ENCODE data around the gene APBB1IP.
A peak's percentile ranks its signal among the peaks of the same experiment; 100 is the strongest.
"Not testable (repeated sequence)": the region's sequence is repeated elsewhere in the genome, so short reads cannot be mapped to it uniquely, and the experiment has no call there.

The APBB1IP gene

GRCh38 chr10:26437637-26438461 lies at the start of gene APBB1IP:
TSS of gene APBB1IP (plus strand) at chr10:26438341. CDS start at chr10:26492327, 53,986 bp downstream.
- peak; percentile 49 for DNase-seq

- DNase-seq = no peak
Measured at GRCh38 chr10:26389533-26389932, 48.6 kb upstream of the APBB1IP start.

- DNase-seq = no peak
Measured at GRCh38 chr10:26391701-26392695, 46.1 kb upstream of the APBB1IP start.

- DNase-seq = not testable (repeated sequence)
Measured at GRCh38 chr10:26398353-26398752, 39.8 kb upstream of the APBB1IP start.

- DNase-seq = no peak
Measured at GRCh38 chr10:26407406-26407969, 30.7 kb upstream of the APBB1IP start.

- no peak for DNase-seq
Measured at GRCh38 chr10:26408858-26409494, 29.2 kb upstream of the APBB1IP start.

- no peak for DNase-seq
Measured at GRCh38 chr10:26410356-26410755, 27.8 kb upstream of the APBB1IP start.

- DNase-seq = no peak
Measured at GRCh38 chr10:26412932-26413331, 25.2 kb upstream of the APBB1IP start.

GRCh38 chr10:26413375-26413774 lies 24.8 kb upstream of the APBB1IP start:
- DNase-seq = no peak

- DNase-seq = no peak
Measured at GRCh38 chr10:26417136-26417535, 21.0 kb upstream of the APBB1IP start.

- DNase-seq = no peak
Measured at GRCh38 chr10:26422977-26423376, 15.2 kb upstream of the APBB1IP start.

GRCh38 chr10:26423722-26424121 lies 14.4 kb upstream of the APBB1IP start:
- no peak for DNase-seq

- DNase-seq = no peak
Measured at GRCh38 chr10:26430641-26431163, 7.4 kb upstream of the APBB1IP start.

- no peak for DNase-seq
Measured at GRCh38 chr10:26432938-26433337, 5.2 kb upstream of the APBB1IP start.

- DNase-seq = no peak
Measured at GRCh38 chr10:26435852-26436251, 2.3 kb upstream of the APBB1IP start.

- DNase-seq = no peak
Measured at GRCh38 chr10:26436848-26437247, 1.3 kb upstream of the APBB1IP start.

GRCh38 chr10:26438534-26439341 lies 597 bp downstream of the APBB1IP start:
- peak; percentile 65 for DNase-seq

GRCh38 chr10:26439406-26440087 lies 1.4 kb downstream of the APBB1IP start:
- no peak for DNase-seq

- no peak for DNase-seq
Measured at GRCh38 chr10:26440088-26440470, 1.9 kb downstream of the APBB1IP start.

GRCh38 chr10:26441491-26442214 lies 3.5 kb downstream of the APBB1IP start:
- DNase-seq = no peak
